Panc1 (cell line): ENCODE data around the gene ZNF555.

Experiments used
- POLR2AphosphoS5 ChIP-seq: IDR thresholded peaks from 2 replicates; pipeline ENCODE4 v1.6.1; 2012; ENCODE audit warnings: mild to moderate bottlenecking, low read depth, low read length, moderate library complexity
- SIN3A ChIP-seq: IDR thresholded peaks from 2 replicates; pipeline ENCODE4 v1.6.1; 2012; ENCODE audit warnings: low read depth, mild to moderate bottlenecking, low read length, moderate library complexity, borderline replicate concordance; ENCODE audit not compliant: insufficient read depth
- TCF7L2 ChIP-seq: IDR thresholded peaks from 2 replicates; pipeline ENCODE4 v1.6.1; 2011; ENCODE audit warnings: mild to moderate bottlenecking, low read depth, low read length, inconsistent platforms
- TF ChIP-seq, protein P1 (sequence below): fragments of 450-650 bp; IDR thresholded peaks from 2 replicates; pipeline ENCODE4 v1.5.1; 2017; ENCODE audit warnings: mild to moderate bottlenecking
- TF ChIP-seq, protein P2 (sequence below), 2 experiments: IDR thresholded peaks; 2 replicates each; pipeline ENCODE4 v1.6.1; 2011 to 2012; ENCODE audit warnings: low read depth in 2 of 2, control low read depth in 1 of 2, low read length in 1 of 2, mild to moderate bottlenecking in 1 of 2, moderate library complexity in 1 of 2; ENCODE audit not compliant: insufficient read depth in 1 of 2

DNA sequence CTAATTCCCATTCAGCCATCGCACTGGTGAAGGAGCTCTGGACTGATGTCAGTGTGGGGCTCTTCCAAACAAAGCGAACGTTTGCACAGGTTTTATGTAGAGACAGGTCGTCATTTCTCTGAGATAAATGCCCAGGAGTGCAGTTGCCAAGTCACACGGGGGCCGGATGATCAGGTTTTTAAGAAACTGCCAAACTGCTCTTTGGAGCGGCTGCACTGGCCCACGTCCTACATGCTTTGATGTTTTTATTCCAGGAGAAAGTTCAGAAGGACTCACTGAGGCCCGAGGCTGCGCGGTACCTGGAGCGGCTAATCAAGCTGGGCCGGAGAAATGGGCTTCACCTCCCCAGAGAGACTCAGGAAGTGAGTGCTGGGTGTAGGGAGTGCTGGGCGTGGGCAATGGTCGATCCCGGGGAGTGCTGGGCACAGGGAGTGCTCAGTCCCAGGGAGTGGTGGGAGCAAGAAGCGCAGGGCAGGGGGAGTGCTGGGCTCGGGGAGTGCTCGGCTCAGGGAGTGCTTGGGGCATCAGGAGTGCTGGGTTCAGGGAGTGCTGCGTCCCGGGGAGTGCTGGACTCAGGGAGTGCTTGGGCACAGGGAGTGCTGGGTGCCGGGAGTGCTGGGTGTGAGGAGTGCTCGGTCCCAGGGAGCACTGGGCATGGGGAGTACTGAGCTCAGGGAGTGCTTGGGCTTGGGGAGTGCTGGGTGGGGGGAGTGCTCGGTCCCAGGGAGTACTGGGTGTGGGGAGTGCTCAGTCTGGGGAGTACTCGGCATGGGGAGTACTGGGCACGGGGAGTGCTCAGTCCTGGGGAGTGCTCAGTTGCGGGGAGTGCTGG lies 45.2 kb upstream of the ZNF555 start:
- TF ChIP-seq, protein P1, sequence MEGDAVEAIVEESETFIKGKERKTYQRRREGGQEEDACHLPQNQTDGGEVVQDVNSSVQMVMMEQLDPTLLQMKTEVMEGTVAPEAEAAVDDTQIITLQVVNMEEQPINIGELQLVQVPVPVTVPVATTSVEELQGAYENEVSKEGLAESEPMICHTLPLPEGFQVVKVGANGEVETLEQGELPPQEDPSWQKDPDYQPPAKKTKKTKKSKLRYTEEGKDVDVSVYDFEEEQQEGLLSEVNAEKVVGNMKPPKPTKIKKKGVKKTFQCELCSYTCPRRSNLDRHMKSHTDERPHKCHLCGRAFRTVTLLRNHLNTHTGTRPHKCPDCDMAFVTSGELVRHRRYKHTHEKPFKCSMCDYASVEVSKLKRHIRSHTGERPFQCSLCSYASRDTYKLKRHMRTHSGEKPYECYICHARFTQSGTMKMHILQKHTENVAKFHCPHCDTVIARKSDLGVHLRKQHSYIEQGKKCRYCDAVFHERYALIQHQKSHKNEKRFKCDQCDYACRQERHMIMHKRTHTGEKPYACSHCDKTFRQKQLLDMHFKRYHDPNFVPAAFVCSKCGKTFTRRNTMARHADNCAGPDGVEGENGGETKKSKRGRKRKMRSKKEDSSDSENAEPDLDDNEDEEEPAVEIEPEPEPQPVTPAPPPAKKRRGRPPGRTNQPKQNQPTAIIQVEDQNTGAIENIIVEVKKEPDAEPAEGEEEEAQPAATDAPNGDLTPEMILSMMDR, result no peak
- TF ChIP-seq TCF7L2 (no peak), POLR2AphosphoS5 (no peak), SIN3A (no peak)
- TF ChIP-seq, protein P2, sequence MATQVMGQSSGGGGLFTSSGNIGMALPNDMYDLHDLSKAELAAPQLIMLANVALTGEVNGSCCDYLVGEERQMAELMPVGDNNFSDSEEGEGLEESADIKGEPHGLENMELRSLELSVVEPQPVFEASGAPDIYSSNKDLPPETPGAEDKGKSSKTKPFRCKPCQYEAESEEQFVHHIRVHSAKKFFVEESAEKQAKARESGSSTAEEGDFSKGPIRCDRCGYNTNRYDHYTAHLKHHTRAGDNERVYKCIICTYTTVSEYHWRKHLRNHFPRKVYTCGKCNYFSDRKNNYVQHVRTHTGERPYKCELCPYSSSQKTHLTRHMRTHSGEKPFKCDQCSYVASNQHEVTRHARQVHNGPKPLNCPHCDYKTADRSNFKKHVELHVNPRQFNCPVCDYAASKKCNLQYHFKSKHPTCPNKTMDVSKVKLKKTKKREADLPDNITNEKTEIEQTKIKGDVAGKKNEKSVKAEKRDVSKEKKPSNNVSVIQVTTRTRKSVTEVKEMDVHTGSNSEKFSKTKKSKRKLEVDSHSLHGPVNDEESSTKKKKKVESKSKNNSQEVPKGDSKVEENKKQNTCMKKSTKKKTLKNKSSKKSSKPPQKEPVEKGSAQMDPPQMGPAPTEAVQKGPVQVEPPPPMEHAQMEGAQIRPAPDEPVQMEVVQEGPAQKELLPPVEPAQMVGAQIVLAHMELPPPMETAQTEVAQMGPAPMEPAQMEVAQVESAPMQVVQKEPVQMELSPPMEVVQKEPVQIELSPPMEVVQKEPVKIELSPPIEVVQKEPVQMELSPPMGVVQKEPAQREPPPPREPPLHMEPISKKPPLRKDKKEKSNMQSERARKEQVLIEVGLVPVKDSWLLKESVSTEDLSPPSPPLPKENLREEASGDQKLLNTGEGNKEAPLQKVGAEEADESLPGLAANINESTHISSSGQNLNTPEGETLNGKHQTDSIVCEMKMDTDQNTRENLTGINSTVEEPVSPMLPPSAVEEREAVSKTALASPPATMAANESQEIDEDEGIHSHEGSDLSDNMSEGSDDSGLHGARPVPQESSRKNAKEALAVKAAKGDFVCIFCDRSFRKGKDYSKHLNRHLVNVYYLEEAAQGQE (IDR thresholded peaks at IDR 0.05; ENCODE audit: insufficient read depth in 1 of 2, low read depth in 2 of 2, low read length in 1 of 2), result no peak
